ENCODE measurements around the gene PASK. TPM values are rescaled to one million over a fixed set of nuclear protein-coding genes. Genes with fewer than 3 reads are reported as not detected.
"Not testable (repeated sequence)": the region's sequence is repeated elsewhere in the genome, so short reads cannot be mapped to it uniquely, and the experiment has no call there.

The PASK gene
- total RNA-seq, 1 experiment from 2014 or later: 45.8 TPM

GRCh38 chr2:241197947-241198346, 48.7 kb upstream of the PASK start:
- no peaks in the 10 kb centered on the region for H3K79me2 ChIP-seq (ENCODE audit: insufficient read depth, low read length)
- no peak overlapping the region for H3K4me2 ChIP-seq (ENCODE audit: low read length)
- no peaks in the 10 kb centered on the region for H3K9me2 ChIP-seq (ENCODE audit: insufficient read depth)
- DNase-seq (ENCODE audit: low read depth, low spot score): no peak
- H3K4me1 ChIP-seq (ENCODE audit: control insufficient read depth in 1 of 2, insufficient read depth in 2 of 2, low read length in 2 of 2): no peaks in the 10 kb centered on the region
- H2AFZ ChIP-seq (ENCODE audit: low read depth, low read length, poor library complexity, severe bottlenecking): no peak overlapping the region
- POLR2A ChIA-PET: no interaction called here
- H3K27ac ChIP-seq (ENCODE audit: low read depth, low read length): no peak overlapping the region
- H3K36me3 ChIP-seq (ENCODE audit: control insufficient read depth in 1 of 2, insufficient read depth in 2 of 2, low read length in 2 of 2): no peaks in the 10 kb centered on the region
- no peak for ATAC-seq
- no peaks in the 10 kb centered on the region for H3K9me3 ChIP-seq (ENCODE audit: control insufficient read depth in 1 of 2, insufficient read depth in 1 of 2, low read depth in 1 of 2, low read length in 2 of 2)
- no peaks in the 10 kb centered on the region for H3K27me3 ChIP-seq (ENCODE audit: insufficient read depth, low read length)
- H4K20me1 ChIP-seq (ENCODE audit: insufficient read depth): no peaks in the 10 kb centered on the region
- TF ChIP-seq POLR2AphosphoS5 (IDR thresholded peaks at IDR 0.05; ENCODE audit: low read depth, low read length) (no peak), ELF1 (IDR thresholded peaks at IDR 0.05; ENCODE audit: borderline replicate concordance, low read depth) (no peak)
- H3K9ac ChIP-seq (ENCODE audit: low read length): no peak overlapping the region
- BruUV-seq (replicated peaks): no TSS peak
- no peak overlapping the region for H3K4me3 ChIP-seq (replicated peaks in 1 of 2; ENCODE audit: low read depth in 1 of 2, low read length in 2 of 2)
- intact Hi-C loops (cut with micrococcal nuclease): no loop called here
- RAD21 ChIA-PET (ENCODE audit: low non-redundant PET in 1 of 2, low total read pairs in 2 of 2, uncharacterized antibody in 2 of 2, unreplicated experiment in 2 of 2): no interaction called here
- CTCF ChIA-PET: no interaction called here

- not testable (repeated sequence) for BruUV-seq (replicated peaks); ATAC-seq
Measured at GRCh38 chr2:241197246-241197645, 48.0 kb upstream of the PASK start.

GRCh38 chr2:241195506-241196130, 46.3 kb upstream of the PASK start:
- RAD21 ChIA-PET (ENCODE audit: low non-redundant PET in 1 of 2, low total read pairs in 2 of 2, uncharacterized antibody in 2 of 2, unreplicated experiment in 2 of 2): no interaction called here
- H3K9me2 ChIP-seq (ENCODE audit: insufficient read depth): no peaks in the 10 kb centered on the region
- H3K79me2 ChIP-seq (ENCODE audit: insufficient read depth, low read length): no peaks in the 10 kb centered on the region
- intact Hi-C loops (cut with micrococcal nuclease): no loop called here
- ATAC-seq (no peak), DNase-seq (ENCODE audit: low read depth, low spot score) (no peak)
- no peak overlapping the region for H2AFZ ChIP-seq (ENCODE audit: low read depth, low read length, poor library complexity, severe bottlenecking)
- no peak overlapping the region for H3K9ac ChIP-seq (ENCODE audit: low read length)
- H3K27me3 ChIP-seq (ENCODE audit: insufficient read depth, low read length): no peaks in the 10 kb centered on the region
- no peaks in the 10 kb centered on the region for H4K20me1 ChIP-seq (ENCODE audit: insufficient read depth)
- no TSS peak for BruUV-seq (replicated peaks)
- H3K4me2 ChIP-seq (ENCODE audit: low read length): no peak overlapping the region
- H3K9me3 ChIP-seq (ENCODE audit: control insufficient read depth in 1 of 2, insufficient read depth in 1 of 2, low read depth in 1 of 2, low read length in 2 of 2): no peaks in the 10 kb centered on the region
- TF ChIP-seq EZH2 (IDR thresholded peaks at IDR 0.05) (no peak), RAD21 (IDR thresholded peaks at IDR 0.05; ENCODE audit: low read depth) (no peak), CEBPB (IDR thresholded peaks at IDR 0.05; ENCODE audit: low read depth) (no peak), SP1 (IDR thresholded peaks at IDR 0.05; ENCODE audit: low read depth) (no peak), CTCF (IDR thresholded peaks at IDR 0.05 in 2 of 3, conservative IDR thresholded peaks at IDR 0.05 in 1 of 3; ENCODE audit: borderline replicate concordance in 1 of 3, insufficient read depth in 1 of 3, low read depth in 2 of 3, low read length in 2 of 3) (no peak)
- no peaks in the 10 kb centered on the region for H3K4me1 ChIP-seq (ENCODE audit: control insufficient read depth in 1 of 2, insufficient read depth in 2 of 2, low read length in 2 of 2)
- POLR2A ChIA-PET: no interaction called here
- H3K27ac ChIP-seq (ENCODE audit: low read depth, low read length): no peak overlapping the region
- CTCF ChIA-PET: no interaction called here
- no peaks in the 10 kb centered on the region for H3K36me3 ChIP-seq (ENCODE audit: control insufficient read depth in 1 of 2, insufficient read depth in 2 of 2, low read length in 2 of 2)
- no peak overlapping the region for H3K4me3 ChIP-seq (replicated peaks in 1 of 2; ENCODE audit: low read depth in 1 of 2, low read length in 2 of 2)

More at GRCh38 chr2:241197246-241197645, 48.0 kb upstream of the PASK start:
- H3K4me1 ChIP-seq (ENCODE audit: control insufficient read depth in 1 of 2, insufficient read depth in 2 of 2, low read length in 2 of 2); H3K36me3 ChIP-seq (ENCODE audit: control insufficient read depth in 1 of 2, insufficient read depth in 2 of 2, low read length in 2 of 2); H3K4me2 ChIP-seq (ENCODE audit: low read length); H3K4me3 ChIP-seq (replicated peaks in 1 of 2; ENCODE audit: low read depth in 1 of 2, low read length in 2 of 2); H3K79me2 ChIP-seq (ENCODE audit: insufficient read depth, low read length); H4K20me1 ChIP-seq (ENCODE audit: insufficient read depth); H3K9me2 ChIP-seq (ENCODE audit: insufficient read depth); H3K27me3 ChIP-seq (ENCODE audit: insufficient read depth, low read length); H3K9me3 ChIP-seq (ENCODE audit: control insufficient read depth in 1 of 2, insufficient read depth in 1 of 2, low read depth in 1 of 2, low read length in 2 of 2); H3K27ac ChIP-seq (ENCODE audit: low read depth, low read length); POLR2A ChIA-PET; H2AFZ ChIP-seq (ENCODE audit: low read depth, low read length, poor library complexity, severe bottlenecking); RAD21 ChIA-PET (ENCODE audit: low non-redundant PET in 1 of 2, low total read pairs in 2 of 2, uncharacterized antibody in 2 of 2, unreplicated experiment in 2 of 2); CTCF ChIA-PET; DNase-seq (ENCODE audit: low read depth, low spot score); intact Hi-C loops (cut with micrococcal nuclease); H3K9ac ChIP-seq (ENCODE audit: low read length): not testable (repeated sequence)

All from HCT116 (cell line).